ENCODE results near the gene OSBPL8.

OSBPL8 gene

GRCh38 chr12:76559400-76560085 is at the start of gene OSBPL8:
OSBPL8 (minus strand) TSS chr12:76559771; CDS start chr12:76487551, 72,220 bp downstream.
- peak; percentile 96 for DNase-seq

GRCh38 chr12:76608070-76608469 is 48.5 kb upstream of the OSBPL8 start:
- DNase-seq, result no peak

GRCh38 chr12:76595056-76595455 is 35.5 kb upstream of the OSBPL8 start:
- DNase-seq, result no peak

GRCh38 chr12:76591476-76591875 is 31.9 kb upstream of the OSBPL8 start:
- no peak for DNase-seq

- DNase-seq, result no peak
Observed at GRCh38 chr12:76590131-76590530, 30.6 kb upstream of the OSBPL8 start.

GRCh38 chr12:76588881-76589565 is 29.5 kb upstream of the OSBPL8 start:
- no peak for DNase-seq

GRCh38 chr12:76587428-76588178 is 28.0 kb upstream of the OSBPL8 start:
- no peak for DNase-seq

- DNase-seq, result no peak
Observed at GRCh38 chr12:76586764-76587395, 27.3 kb upstream of the OSBPL8 start.

GRCh38 chr12:76583301-76583700 is 23.7 kb upstream of the OSBPL8 start:
- no peak for DNase-seq

GRCh38 chr12:76573840-76574373 is 14.3 kb upstream of the OSBPL8 start:
- no peak for DNase-seq

- DNase-seq, result no peak
Observed at GRCh38 chr12:76571256-76571655, 11.7 kb upstream of the OSBPL8 start.

GRCh38 chr12:76569685-76570604 is 10.4 kb upstream of the OSBPL8 start:
- DNase-seq, result no peak

- DNase-seq, result no peak
Observed at GRCh38 chr12:76568888-76569551, 9.4 kb upstream of the OSBPL8 start.

GRCh38 chr12:76568130-76568529 is 8.6 kb upstream of the OSBPL8 start:
- no peak for DNase-seq

- no peak for DNase-seq
Observed at GRCh38 chr12:76563061-76563460, 3.5 kb upstream of the OSBPL8 start.

- DNase-seq, result no peak
Observed at GRCh38 chr12:76562130-76562529, 2.6 kb upstream of the OSBPL8 start.

GRCh38 chr12:76560086-76560491 is 518 bp upstream of the OSBPL8 start:
- no peak for DNase-seq

- DNase-seq, result peak; percentile 2
Observed at GRCh38 chr12:76558684-76559399, 729 bp downstream of the OSBPL8 start.

- DNase-seq, result no peak
Observed at GRCh38 chr12:76556368-76556767, 3.2 kb downstream of the OSBPL8 start.

GRCh38 chr12:76555797-76556196 is 3.8 kb downstream of the OSBPL8 start:
- no peak for DNase-seq

Measured in NCI-H774 (cell line).